ENCODE data around the gene IFT74.

DNA sequence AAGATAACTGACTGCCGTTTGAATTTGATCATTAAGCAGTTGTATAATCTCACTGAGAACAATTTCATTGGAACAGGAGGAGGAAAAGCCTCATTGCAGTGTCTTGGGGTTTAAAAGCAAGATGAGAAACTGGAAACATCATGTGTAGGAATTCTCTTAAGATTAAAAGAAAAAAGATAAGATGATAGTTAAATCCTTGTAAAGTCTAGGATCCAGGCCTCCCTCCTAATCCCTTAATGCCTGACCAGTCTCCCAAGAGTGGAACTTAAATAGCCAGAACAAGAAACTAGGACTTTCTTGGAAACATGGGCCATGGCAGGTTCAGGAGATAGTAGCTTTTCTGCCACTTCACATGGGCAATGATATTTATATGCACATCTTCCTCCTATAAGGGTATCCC, 86.3 kb downstream of the IFT74 start:
- TF ChIP-seq CTCF (IDR thresholded peaks at IDR 0.05), result no peak
- TF ChIP-seq POLR2AphosphoS5 (IDR thresholded peaks at IDR 0.05; ENCODE audit: low read depth, low read length), result no peak
- TF ChIP-seq SIN3A (IDR thresholded peaks at IDR 0.05; ENCODE audit: borderline replicate concordance, insufficient read depth, low read depth, low read length), result no peak
